Measurements from ENCODE around the gene JAM3.

Gene JAM3

DNA sequence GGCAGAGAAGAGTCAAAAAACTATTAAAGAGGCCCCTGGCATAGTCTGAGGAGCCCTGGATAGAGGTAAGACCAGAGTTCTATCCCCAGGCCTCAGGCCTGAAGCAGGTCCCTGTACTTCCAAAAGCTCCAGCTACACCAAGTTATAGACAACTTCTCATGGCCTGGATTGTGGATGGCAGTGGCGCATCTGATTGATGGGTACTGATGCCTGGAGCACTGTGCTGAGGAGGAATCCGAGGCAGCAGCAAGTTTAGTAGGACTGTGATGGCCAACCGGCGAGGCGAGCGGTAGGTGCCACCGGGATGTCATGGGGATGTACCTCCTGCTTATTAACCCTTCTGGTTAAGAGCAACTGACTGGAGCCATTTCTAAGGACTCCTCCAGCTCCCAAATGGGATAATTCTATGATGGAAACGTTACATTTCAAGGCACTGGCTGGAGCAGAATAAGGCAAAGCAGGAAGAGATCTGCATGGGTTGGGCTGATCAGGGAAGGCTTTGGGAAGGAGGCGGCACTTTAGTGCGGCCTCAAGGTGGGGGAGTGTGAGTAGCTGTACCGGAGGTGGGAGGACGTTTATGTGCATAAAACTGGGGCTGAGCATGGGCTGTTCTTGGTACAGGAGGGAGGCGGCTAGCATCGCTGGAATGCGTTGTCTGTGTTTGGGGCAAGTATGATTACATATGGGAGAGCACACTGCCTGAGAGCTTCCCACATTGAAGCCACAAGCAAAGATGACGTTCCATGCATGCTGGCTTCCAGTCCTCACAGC, 24.2 kb upstream of the JAM3 start:
- DNase-seq (ENCODE audit: low read depth) = no peak
- TF ChIP-seq, protein P1, sequence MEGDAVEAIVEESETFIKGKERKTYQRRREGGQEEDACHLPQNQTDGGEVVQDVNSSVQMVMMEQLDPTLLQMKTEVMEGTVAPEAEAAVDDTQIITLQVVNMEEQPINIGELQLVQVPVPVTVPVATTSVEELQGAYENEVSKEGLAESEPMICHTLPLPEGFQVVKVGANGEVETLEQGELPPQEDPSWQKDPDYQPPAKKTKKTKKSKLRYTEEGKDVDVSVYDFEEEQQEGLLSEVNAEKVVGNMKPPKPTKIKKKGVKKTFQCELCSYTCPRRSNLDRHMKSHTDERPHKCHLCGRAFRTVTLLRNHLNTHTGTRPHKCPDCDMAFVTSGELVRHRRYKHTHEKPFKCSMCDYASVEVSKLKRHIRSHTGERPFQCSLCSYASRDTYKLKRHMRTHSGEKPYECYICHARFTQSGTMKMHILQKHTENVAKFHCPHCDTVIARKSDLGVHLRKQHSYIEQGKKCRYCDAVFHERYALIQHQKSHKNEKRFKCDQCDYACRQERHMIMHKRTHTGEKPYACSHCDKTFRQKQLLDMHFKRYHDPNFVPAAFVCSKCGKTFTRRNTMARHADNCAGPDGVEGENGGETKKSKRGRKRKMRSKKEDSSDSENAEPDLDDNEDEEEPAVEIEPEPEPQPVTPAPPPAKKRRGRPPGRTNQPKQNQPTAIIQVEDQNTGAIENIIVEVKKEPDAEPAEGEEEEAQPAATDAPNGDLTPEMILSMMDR (IDR thresholded peaks at IDR 0.05; ENCODE audit: low read length, missing control alignments) = no peak
- H3K4me3 ChIP-seq (replicated peaks; ENCODE audit: low read depth, low read length) = no peak overlapping the region

DNA sequence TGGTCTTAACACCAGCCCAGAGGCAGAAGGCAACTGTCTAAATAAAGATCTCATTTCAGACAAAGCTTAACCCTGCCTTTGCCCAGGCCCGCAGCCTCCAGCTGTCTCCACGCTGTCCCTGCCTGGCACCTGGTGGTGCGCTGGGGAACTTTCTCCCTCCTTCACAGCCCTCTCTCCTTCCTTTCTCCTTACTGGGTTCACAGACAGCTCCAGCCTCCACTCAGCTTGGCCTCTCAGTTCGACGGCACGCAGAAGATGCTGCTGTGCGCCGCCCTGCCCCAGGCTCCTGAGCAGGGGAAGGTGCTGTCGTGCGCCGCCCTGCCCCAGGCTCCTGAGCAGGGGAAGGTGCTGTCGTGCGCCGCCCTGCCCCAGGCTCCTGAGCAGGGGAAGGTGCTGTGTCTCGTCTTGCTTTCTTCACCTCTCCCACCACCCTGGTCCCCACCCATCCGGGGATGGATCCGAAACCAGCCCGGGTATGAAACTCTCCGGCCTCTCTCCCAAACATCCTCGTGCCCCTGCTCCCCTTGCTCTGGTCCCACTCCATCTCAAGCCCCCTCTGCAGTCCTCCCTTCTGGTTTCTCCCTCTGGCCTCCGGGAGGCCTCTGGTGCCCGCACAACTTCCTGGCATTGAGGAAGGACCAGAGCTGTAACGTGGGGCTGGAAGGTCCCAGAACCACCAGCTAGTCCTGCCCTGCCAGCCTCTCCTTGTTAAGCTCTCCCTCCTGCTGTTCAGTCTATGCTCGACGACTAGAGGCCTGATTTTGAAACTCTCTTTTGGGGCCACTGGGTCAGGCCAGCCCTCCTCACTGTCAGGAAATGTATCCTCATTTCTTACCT, 22.9 kb upstream of the JAM3 start:
- TF ChIP-seq, protein P1 (IDR thresholded peaks at IDR 0.05; ENCODE audit: low read length, missing control alignments) = peak; percentile 18
- no peak overlapping the region for H3K4me3 ChIP-seq (replicated peaks; ENCODE audit: low read depth, low read length)
- no peak for DNase-seq (ENCODE audit: low read depth)

DNA sequence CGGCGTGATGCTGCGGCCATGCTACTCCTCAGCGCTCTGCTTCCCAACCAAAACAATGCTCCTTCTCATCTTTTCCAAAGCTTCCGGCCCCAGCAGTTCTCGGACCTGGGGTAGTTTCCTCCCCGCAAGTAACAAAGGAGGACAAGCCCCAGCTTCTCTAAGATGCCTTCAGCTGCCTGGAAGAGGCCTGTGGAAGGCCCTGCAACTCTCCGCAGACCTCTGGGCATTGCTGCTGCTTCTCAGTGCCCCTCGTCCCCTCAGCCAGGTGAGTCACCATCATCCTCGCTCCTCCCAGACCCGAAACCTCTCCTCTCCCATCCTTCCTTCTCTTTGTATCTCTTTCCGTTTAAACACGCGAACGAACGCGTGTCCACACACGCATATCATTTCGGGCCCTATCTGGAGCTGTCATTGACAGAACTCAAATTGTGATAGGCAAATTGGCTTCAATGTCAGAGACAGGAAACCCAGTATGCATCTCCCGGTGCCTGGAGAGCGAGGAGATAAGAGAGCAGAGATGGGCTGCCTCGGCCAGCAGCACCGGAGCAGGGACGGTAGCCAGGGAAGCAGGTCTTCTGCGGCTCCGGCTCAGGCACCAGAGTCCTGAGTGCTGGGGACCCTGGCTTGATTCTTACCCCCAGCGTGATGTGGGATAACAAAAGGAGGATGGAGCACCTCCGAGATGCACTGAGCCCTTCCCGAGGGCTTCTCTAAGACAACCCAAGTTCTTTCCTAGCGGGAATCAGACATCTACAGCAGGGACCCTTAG, 22.0 kb upstream of the JAM3 start:
- peak overlapping the region; percentile 2 for H3K4me3 ChIP-seq (replicated peaks; ENCODE audit: low read depth, low read length)
- TF ChIP-seq, protein P1 (IDR thresholded peaks at IDR 0.05; ENCODE audit: low read length, missing control alignments) = no peak
- DNase-seq (ENCODE audit: low read depth) = no peak

DNA sequence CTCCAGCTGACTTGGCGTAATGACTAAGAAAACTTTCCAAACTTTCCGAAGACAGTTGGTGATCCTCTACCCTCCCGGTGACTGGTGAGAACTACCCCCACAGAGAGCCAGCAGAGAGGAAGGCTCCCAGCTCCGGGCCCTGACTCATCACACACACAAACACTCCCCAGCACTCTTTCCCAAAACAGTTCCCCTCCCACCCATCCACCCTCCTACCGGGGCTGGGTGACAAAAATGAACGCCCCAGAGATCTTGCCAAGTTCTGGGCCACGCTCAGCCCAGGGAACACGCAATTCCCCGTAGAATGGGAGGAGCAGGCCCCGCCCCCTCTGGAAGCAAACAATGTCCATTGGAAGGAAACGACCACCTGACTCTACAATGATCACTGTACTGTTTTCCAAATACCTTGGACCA, 21.3 kb upstream of the JAM3 start:
- H3K4me3 ChIP-seq (replicated peaks; ENCODE audit: low read depth, low read length) = peak overlapping the region; percentile 2
- peak; percentile 93 for DNase-seq (ENCODE audit: low read depth)
- TF ChIP-seq, protein P1 (IDR thresholded peaks at IDR 0.05; ENCODE audit: low read length, missing control alignments) = no peak

DNA sequence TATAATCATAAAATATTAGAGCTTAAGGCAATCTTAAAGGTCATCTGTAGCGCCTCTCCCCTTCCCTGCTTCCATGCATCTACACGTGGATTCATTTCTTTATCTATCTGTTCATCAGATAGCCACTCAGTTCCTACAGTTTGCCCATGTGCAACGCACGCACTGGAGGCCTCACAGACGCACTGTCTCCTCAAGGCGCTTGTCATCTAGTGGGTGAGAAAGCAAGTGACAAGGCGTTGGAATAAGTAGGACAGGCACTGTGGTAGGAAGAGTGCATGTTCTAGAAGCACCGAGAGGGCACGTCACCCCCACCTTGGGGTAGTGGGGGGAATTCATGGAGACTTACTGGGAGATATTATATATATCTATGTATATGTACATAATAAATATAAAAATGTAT, 20.8 kb upstream of the JAM3 start:
- TF ChIP-seq, protein P1 (IDR thresholded peaks at IDR 0.05; ENCODE audit: low read length, missing control alignments) = no peak

DNA sequence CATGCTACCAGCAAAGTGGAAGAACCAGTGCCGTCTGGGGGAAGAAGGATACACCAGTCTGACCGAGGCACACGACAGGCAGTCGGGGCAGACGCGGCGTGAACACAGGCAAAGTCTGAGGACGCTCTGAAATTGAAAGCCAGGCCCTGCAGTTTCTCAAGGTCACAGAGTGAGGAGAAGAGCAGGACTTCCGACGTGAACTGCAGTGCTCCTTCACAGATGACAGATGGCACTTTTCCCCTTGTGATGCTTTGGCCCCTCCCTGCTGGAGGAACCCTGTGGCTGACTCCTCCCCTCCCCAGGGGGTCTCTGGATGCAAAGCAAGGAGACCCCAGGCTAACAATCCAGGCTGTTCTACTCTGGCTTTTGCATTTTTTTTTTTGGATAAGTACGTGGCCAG, 19.6 kb upstream of the JAM3 start:
- TF ChIP-seq, protein P1 (IDR thresholded peaks at IDR 0.05; ENCODE audit: low read length, missing control alignments) = no peak
- DNase-seq (ENCODE audit: low read depth) = no peak
- no peak overlapping the region for H3K4me3 ChIP-seq (replicated peaks; ENCODE audit: low read depth, low read length)

More for the DNA sequence above, 20.8 kb upstream of the JAM3 start:
- H3K4me3 ChIP-seq (replicated peaks; ENCODE audit: low read depth, low read length) = no peak overlapping the region
- DNase-seq (ENCODE audit: low read depth) = no peak

Measured in fibroblast of pulmonary artery (primary cell).